MM.1S (cell line): ENCODE data around the gene GPC5.

Experiments used
- DNase-seq: peaks from one replicate; pipeline ENCODE4 v3.0.0-alpha.2; 2015
- H2AFZ ChIP-seq: fragments of 300-600 bp; sonication (generic); 2 replicates; pipeline ENCODE4 v1.6.0; 2016; ENCODE audit warnings: antibody characterized with exemption, low read length
- H3F3A ChIP-seq: fragments of 300-600 bp; sonication (generic); 2 replicates; pipeline ENCODE4 v1.6.1; 2016; ENCODE audit warnings: mild to moderate bottlenecking, antibody characterized with exemption, low read length, moderate library complexity, mixed read lengths; ENCODE audit not compliant: insufficient read depth
- H3K27ac ChIP-seq: fragments of 300-600 bp; sonication (generic); 2 replicates; pipeline ENCODE4 v1.5.1; 2016; ENCODE audit warnings: mild to moderate bottlenecking, low read length
- H3K27me3 ChIP-seq: fragments of 300-600 bp; sonication (generic); replicated peaks from 2 replicates; pipeline ENCODE4 v1.6.0; 2016; ENCODE audit warnings: low read length; ENCODE audit not compliant: insufficient read depth
- H3K36me3 ChIP-seq: fragments of 300-600 bp; sonication (generic); replicated peaks from 2 replicates; pipeline ENCODE4 v1.6.1; 2016; ENCODE audit warnings: mild to moderate bottlenecking, low read length, mixed read lengths; ENCODE audit not compliant: insufficient read depth
- H3K4me1 ChIP-seq: fragments of 300-600 bp; sonication (generic); 2 replicates; pipeline ENCODE4 v1.6.1; 2016; ENCODE audit warnings: low read length, mixed read lengths
- H3K4me2 ChIP-seq: fragments of 300-600 bp; sonication (generic); 2 replicates; pipeline ENCODE4 v1.6.0; 2016; ENCODE audit warnings: low read depth, low read length
- H3K4me3 ChIP-seq: fragments of 300-600 bp; sonication (generic); 2 replicates; pipeline ENCODE4 v1.5.1; 2016; ENCODE audit warnings: low read length, mixed read lengths
- H3K79me2 ChIP-seq: fragments of 300-600 bp; sonication (generic); 2 replicates; pipeline ENCODE4 v1.6.1; 2016; ENCODE audit warnings: mixed run types, low read length, mixed read lengths
- H3K9ac ChIP-seq: fragments of 300-600 bp; sonication (generic); 2 replicates; pipeline ENCODE4 v1.6.1; 2016; ENCODE audit warnings: low read length, mixed read lengths
- H3K9me2 ChIP-seq: fragments of 300-600 bp; sonication (generic); replicated peaks from 2 replicates; pipeline ENCODE4 v1.6.1; 2016; ENCODE audit warnings: mild to moderate bottlenecking, low read length, mixed read lengths; ENCODE audit not compliant: insufficient read depth
- H3K9me3 ChIP-seq: fragments of 300-600 bp; sonication (generic); replicated peaks from 2 replicates; pipeline ENCODE4 v1.6.1; 2016; ENCODE audit warnings: mild to moderate bottlenecking, low read length, mixed read lengths; ENCODE audit not compliant: insufficient read depth
- H4K20me1 ChIP-seq: fragments of 300-600 bp; sonication (generic); 2 replicates; pipeline ENCODE4 v1.6.1; 2016; ENCODE audit warnings: mild to moderate bottlenecking, low read length, moderate library complexity, mixed read lengths; ENCODE audit not compliant: insufficient read depth
- CTCF ChIP-seq: fragments of 300-600 bp; sonication (generic); IDR thresholded peaks from 2 replicates; pipeline ENCODE4 v1.5.1; 2016; ENCODE audit warnings: antibody characterized with exemption, low read length, mixed read lengths
- EZH2 ChIP-seq: fragments of 300-600 bp; sonication (generic); optimal IDR thresholded peaks from 2 replicates; pipeline ENCODE3; 2017; ENCODE audit warnings: low read depth, mild to moderate bottlenecking, antibody characterized with exemption, low read length, mixed read lengths
- EZH2phosphoT487 ChIP-seq: fragments of 300-600 bp; sonication (generic); IDR thresholded peaks from 2 replicates; pipeline ENCODE4 v1.6.1; 2018; ENCODE audit warnings: antibody characterized with exemption, low read length

The GPC5 gene

GRCh38 chr13:92354583-92354982, 956.2 kb downstream of the GPC5 start:
- DNase-seq = no peak
- H3K27me3 ChIP-seq = no peaks in the 10 kb centered on the region

GRCh38 chr13:92355213-92355612, 956.8 kb downstream of the GPC5 start:
- H3K4me1 ChIP-seq = no peaks in the 10 kb centered on the region
- H3K9me2 ChIP-seq = no peaks in the 10 kb centered on the region
- no peaks in the 10 kb centered on the region for H3K27me3 ChIP-seq
- H3K9ac ChIP-seq = no peak overlapping the region
- H3K79me2 ChIP-seq = no peaks in the 10 kb centered on the region
- no peak overlapping the region for H3K4me2 ChIP-seq
- no peaks in the 10 kb centered on the region for H4K20me1 ChIP-seq
- H2AFZ ChIP-seq = no peak overlapping the region
- no peak for DNase-seq
- H3F3A ChIP-seq = no peaks in the 10 kb centered on the region
- H3K36me3 ChIP-seq = no peaks in the 10 kb centered on the region
- H3K4me3 ChIP-seq = no peak overlapping the region
- H3K27ac ChIP-seq = no peak overlapping the region
- TF ChIP-seq CTCF = no peak
- no peak for TF ChIP-seq EZH2phosphoT487
- no peak for TF ChIP-seq EZH2
- no peaks in the 10 kb centered on the region for H3K9me3 ChIP-seq

More at GRCh38 chr13:92354583-92354982, 956.2 kb downstream of the GPC5 start:
- H3K79me2 ChIP-seq = no peaks in the 10 kb centered on the region
- no peak overlapping the region for H3K27ac ChIP-seq
- no peaks in the 10 kb centered on the region for H3F3A ChIP-seq
- H3K36me3 ChIP-seq = no peaks in the 10 kb centered on the region
- no peaks in the 10 kb centered on the region for H4K20me1 ChIP-seq
- H3K4me3 ChIP-seq = no peak overlapping the region
- H3K4me2 ChIP-seq = no peak overlapping the region
- no peak overlapping the region for H2AFZ ChIP-seq
- no peaks in the 10 kb centered on the region for H3K4me1 ChIP-seq
- H3K9me2 ChIP-seq = no peaks in the 10 kb centered on the region
- TF ChIP-seq EZH2 = no peak
- TF ChIP-seq CTCF = no peak
- no peak for TF ChIP-seq EZH2phosphoT487
- no peaks in the 10 kb centered on the region for H3K9me3 ChIP-seq
- no peak overlapping the region for H3K9ac ChIP-seq

- Histone ChIP-seq H3K27me3 (no peaks in the 10 kb centered on the region), H3K36me3 (no peaks in the 10 kb centered on the region), H3K79me2 (no peaks in the 10 kb centered on the region), H3K4me2 (no peak overlapping the region), H3K4me1 (no peaks in the 10 kb centered on the region), H4K20me1 (no peaks in the 10 kb centered on the region), H3K27ac (no peak overlapping the region), H3K9me2 (no peaks in the 10 kb centered on the region), H3K9me3 (no peaks in the 10 kb centered on the region), H2AFZ (no peak overlapping the region), H3K4me3 (no peak overlapping the region), H3K9ac (no peak overlapping the region), H3F3A (no peaks in the 10 kb centered on the region)
- TF ChIP-seq EZH2 (no peak), CTCF (no peak), EZH2phosphoT487 (no peak)
- no peak for DNase-seq
Measured at GRCh38 chr13:92362717-92363116, 964.3 kb downstream of the GPC5 start.
